Measurements from ENCODE around the gene PLPP4. TPM values are rescaled to one million over a fixed set of nuclear protein-coding genes. Genes with fewer than 3 reads are reported as not detected.
"Not testable (repeated sequence)": the region's sequence is repeated elsewhere in the genome, so short reads cannot be mapped to it uniquely, and the experiment has no call there.

Gene PLPP4
- total and polyA plus RNA-seq, 2 donors: 0.14 to 0.27 TPM

DNA sequence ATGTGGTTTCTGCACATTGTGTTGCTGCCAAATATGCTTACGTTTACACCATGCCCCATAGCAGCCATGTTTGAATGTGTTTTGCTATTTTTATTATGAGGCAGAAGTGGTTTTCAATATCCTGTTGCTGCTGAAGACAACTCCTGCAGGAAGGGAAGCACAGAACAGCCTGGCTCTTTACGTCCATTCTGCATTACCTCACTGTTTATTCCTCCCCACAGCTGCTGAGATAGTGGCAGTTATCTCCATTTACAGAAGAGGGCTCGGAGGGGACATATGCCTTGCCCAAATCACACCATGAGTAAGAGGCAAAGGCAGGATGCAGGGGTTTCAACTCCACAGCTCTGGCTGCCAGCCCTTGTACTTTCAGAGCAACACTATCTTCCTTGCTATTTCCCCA, 35.3 kb downstream of the PLPP4 start:
- Histone ChIP-seq H3K4me1 (ENCODE audit: control insufficient read depth in 2 of 2, insufficient read depth in 2 of 2, low read length in 2 of 2) (no peaks in the 10 kb centered on the region), H3K9me3 (ENCODE audit: control insufficient read depth in 2 of 2, insufficient read depth in 1 of 2, low read length in 1 of 2) (no peaks in the 10 kb centered on the region), H3K36me3 (ENCODE audit: control insufficient read depth in 2 of 2, insufficient read depth in 2 of 2, low read length in 1 of 2) (no peaks in the 10 kb centered on the region), H3K4me3 (ENCODE audit: low read length in 2 of 2) (no peak overlapping the region), H3K27ac (ENCODE audit: low read depth in 1 of 2, low read length in 1 of 2) (no peak overlapping the region), H3K27me3 (ENCODE audit: control insufficient read depth in 2 of 2, insufficient read depth in 1 of 2, low read length in 1 of 2) (no peaks in the 10 kb centered on the region)
- WGBS: 9% methylated on average over 3 of the region's 3 CpGs
- no peak for DNase-seq (ENCODE audit: low read depth in 6 of 9, low spot score in 9 of 9)

- 95% methylated on average over 11 of the region's 11 CpGs for WGBS
- H3K27ac ChIP-seq (ENCODE audit: low read depth in 1 of 2, low read length in 1 of 2): no peak overlapping the region
- H3K4me1 ChIP-seq (ENCODE audit: control insufficient read depth in 2 of 2, insufficient read depth in 2 of 2, low read length in 2 of 2): no peaks in the 10 kb centered on the region
- no peak overlapping the region for H3K4me3 ChIP-seq (ENCODE audit: low read length in 2 of 2)
- H3K36me3 ChIP-seq (ENCODE audit: control insufficient read depth in 2 of 2, insufficient read depth in 2 of 2, low read length in 1 of 2): no peaks in the 10 kb centered on the region
- H3K27me3 ChIP-seq (ENCODE audit: control insufficient read depth in 2 of 2, insufficient read depth in 1 of 2, low read length in 1 of 2): no peaks in the 10 kb centered on the region
- no peaks in the 10 kb centered on the region for H3K9me3 ChIP-seq (ENCODE audit: control insufficient read depth in 2 of 2, insufficient read depth in 1 of 2, low read length in 1 of 2)
- no peak for DNase-seq (ENCODE audit: low read depth in 6 of 9, low spot score in 9 of 9)
Measured at GRCh38 chr10:120493411-120494312, 36.6 kb downstream of the PLPP4 start.

DNA sequence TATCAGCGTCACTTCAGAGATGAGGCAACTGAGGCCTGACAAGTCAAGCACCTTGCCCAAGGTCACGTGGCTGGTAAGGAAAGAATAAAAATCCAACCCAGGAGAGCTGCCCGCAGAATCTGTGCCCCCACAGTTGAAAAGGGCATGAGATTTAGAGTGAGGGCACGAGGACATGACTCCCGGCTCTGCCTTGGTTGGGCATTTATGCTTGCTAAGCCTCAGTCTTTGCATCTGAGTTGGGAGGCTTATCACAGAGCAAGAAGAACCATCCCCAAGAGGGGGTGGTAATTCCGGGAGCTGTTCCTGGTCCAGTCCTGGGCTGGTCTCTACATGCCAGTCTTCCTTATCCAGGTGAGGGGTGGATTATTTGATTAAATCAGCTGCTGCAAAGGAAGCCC, 37.3 kb downstream of the PLPP4 start:
- no peak overlapping the region for H3K27ac ChIP-seq (ENCODE audit: low read depth in 1 of 2, low read length in 1 of 2)
- no peak for DNase-seq (ENCODE audit: low read depth in 6 of 9, low spot score in 9 of 9)
- no peaks in the 10 kb centered on the region for H3K27me3 ChIP-seq (ENCODE audit: control insufficient read depth in 2 of 2, insufficient read depth in 1 of 2, low read length in 1 of 2)
- H3K4me1 ChIP-seq (ENCODE audit: control insufficient read depth in 2 of 2, insufficient read depth in 2 of 2, low read length in 2 of 2): no peaks in the 10 kb centered on the region
- H3K4me3 ChIP-seq (ENCODE audit: low read length in 2 of 2): no peak overlapping the region
- H3K36me3 ChIP-seq (ENCODE audit: control insufficient read depth in 2 of 2, insufficient read depth in 2 of 2, low read length in 1 of 2): no peaks in the 10 kb centered on the region
- WGBS: 95% methylated on average over 6 of the region's 6 CpGs
- H3K9me3 ChIP-seq (ENCODE audit: control insufficient read depth in 2 of 2, insufficient read depth in 1 of 2, low read length in 1 of 2): no peaks in the 10 kb centered on the region

GRCh38 chr10:120495226-120496009, 38.4 kb downstream of the PLPP4 start:
- 91% methylated on average over 5 of the region's 5 CpGs for WGBS

DNA sequence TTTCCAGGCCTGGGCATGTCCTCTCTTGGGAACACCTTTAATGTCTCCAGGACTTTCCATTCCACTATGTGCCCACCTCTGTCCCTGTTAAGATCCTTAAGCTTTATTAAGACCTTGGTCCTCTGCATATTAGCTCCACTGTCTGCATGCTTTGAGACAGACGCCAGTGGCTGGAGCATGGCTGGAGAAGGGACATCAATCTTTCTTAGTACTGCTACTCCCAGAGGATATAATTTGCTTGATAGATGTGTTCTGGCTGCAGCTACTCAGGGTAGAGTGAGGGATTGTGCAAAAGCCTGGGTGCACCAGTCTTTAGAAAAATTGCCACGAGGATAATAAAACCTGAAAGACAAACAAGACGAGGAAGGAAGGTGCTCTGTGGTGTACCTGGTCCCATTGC, 42.9 kb downstream of the PLPP4 start:
- Histone ChIP-seq H3K4me1 (ENCODE audit: control insufficient read depth in 2 of 2, insufficient read depth in 2 of 2, low read length in 2 of 2) (no peaks in the 10 kb centered on the region), H3K4me3 (ENCODE audit: low read length in 2 of 2) (no peak overlapping the region), H3K27ac (ENCODE audit: low read depth in 1 of 2, low read length in 1 of 2) (no peak overlapping the region), H3K36me3 (ENCODE audit: control insufficient read depth in 2 of 2, insufficient read depth in 2 of 2, low read length in 1 of 2) (no peaks in the 10 kb centered on the region), H3K9me3 (ENCODE audit: control insufficient read depth in 2 of 2, insufficient read depth in 1 of 2, low read length in 1 of 2) (no peaks in the 10 kb centered on the region), H3K27me3 (ENCODE audit: control insufficient read depth in 2 of 2, insufficient read depth in 1 of 2, low read length in 1 of 2) (no peaks in the 10 kb centered on the region)
- DNase-seq (ENCODE audit: low read depth in 6 of 9, low spot score in 9 of 9): no peak
- WGBS: 83% methylated on average over 3 of the region's 3 CpGs

More at GRCh38 chr10:120495226-120496009, 38.4 kb downstream of the PLPP4 start:
- no peaks in the 10 kb centered on the region for H3K27me3 ChIP-seq (ENCODE audit: control insufficient read depth in 2 of 2, insufficient read depth in 1 of 2, low read length in 1 of 2)
- no peaks in the 10 kb centered on the region for H3K9me3 ChIP-seq (ENCODE audit: control insufficient read depth in 2 of 2, insufficient read depth in 1 of 2, low read length in 1 of 2)
- H3K4me3 ChIP-seq (ENCODE audit: low read length in 2 of 2): no peak overlapping the region
- H3K4me1 ChIP-seq (ENCODE audit: control insufficient read depth in 2 of 2, insufficient read depth in 2 of 2, low read length in 2 of 2): no peaks in the 10 kb centered on the region
- no peak overlapping the region for H3K27ac ChIP-seq (ENCODE audit: low read depth in 1 of 2, low read length in 1 of 2)
- H3K36me3 ChIP-seq (ENCODE audit: control insufficient read depth in 2 of 2, insufficient read depth in 2 of 2, low read length in 1 of 2): no peaks in the 10 kb centered on the region
- DNase-seq (ENCODE audit: low read depth in 6 of 9, low spot score in 9 of 9): no peak

GRCh38 chr10:120503689-120504088, 46.7 kb downstream of the PLPP4 start:
- H3K27me3 ChIP-seq (ENCODE audit: control insufficient read depth in 2 of 2, insufficient read depth in 1 of 2, low read length in 1 of 2): no peaks in the 10 kb centered on the region
- DNase-seq (ENCODE audit: low read depth in 6 of 9, low spot score in 9 of 9): no peak
- 53% methylated on average over 3 of the region's 3 CpGs for WGBS

DNA sequence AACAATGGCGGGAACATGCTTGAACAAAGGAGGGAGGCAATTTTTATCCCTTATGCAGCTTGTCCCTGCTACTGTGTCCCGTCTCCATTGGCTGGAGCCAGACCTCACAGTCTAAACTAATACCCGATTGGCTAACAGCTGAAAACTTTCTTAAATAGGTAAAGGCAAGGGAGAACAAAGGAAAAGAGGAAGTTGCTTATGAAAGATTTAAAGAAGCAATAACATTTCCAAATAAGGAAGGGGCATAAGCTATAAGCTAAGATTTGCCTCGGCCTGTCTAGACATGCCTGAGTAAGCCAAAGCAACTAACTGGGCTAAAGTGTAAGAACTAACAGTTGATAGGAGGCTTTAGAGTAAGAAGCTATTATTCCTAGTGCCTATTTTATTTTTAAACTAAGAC, 47.2 kb downstream of the PLPP4 start:
- not testable (repeated sequence) for DNase-seq (ENCODE audit: low read depth in 6 of 9, low spot score in 9 of 9); H3K9me3 ChIP-seq (ENCODE audit: control insufficient read depth in 2 of 2, insufficient read depth in 1 of 2, low read length in 1 of 2); H3K36me3 ChIP-seq (ENCODE audit: control insufficient read depth in 2 of 2, insufficient read depth in 2 of 2, low read length in 1 of 2); H3K4me1 ChIP-seq (ENCODE audit: control insufficient read depth in 2 of 2, insufficient read depth in 2 of 2, low read length in 2 of 2); H3K4me3 ChIP-seq (ENCODE audit: low read length in 2 of 2); H3K27me3 ChIP-seq (ENCODE audit: control insufficient read depth in 2 of 2, insufficient read depth in 1 of 2, low read length in 1 of 2); H3K27ac ChIP-seq (ENCODE audit: low read depth in 1 of 2, low read length in 1 of 2)
- WGBS: 55% methylated on average over 4 of the region's 4 CpGs

More at GRCh38 chr10:120503689-120504088, 46.7 kb downstream of the PLPP4 start:
- Histone ChIP-seq H3K27ac (ENCODE audit: low read depth in 1 of 2, low read length in 1 of 2) (no peak overlapping the region), H3K36me3 (ENCODE audit: control insufficient read depth in 2 of 2, insufficient read depth in 2 of 2, low read length in 1 of 2) (no peaks in the 10 kb centered on the region), H3K4me3 (ENCODE audit: low read length in 2 of 2) (no peak overlapping the region), H3K4me1 (ENCODE audit: control insufficient read depth in 2 of 2, insufficient read depth in 2 of 2, low read length in 2 of 2) (no peaks in the 10 kb centered on the region), H3K9me3 (ENCODE audit: control insufficient read depth in 2 of 2, insufficient read depth in 1 of 2, low read length in 1 of 2) (no peaks in the 10 kb centered on the region)

DNA sequence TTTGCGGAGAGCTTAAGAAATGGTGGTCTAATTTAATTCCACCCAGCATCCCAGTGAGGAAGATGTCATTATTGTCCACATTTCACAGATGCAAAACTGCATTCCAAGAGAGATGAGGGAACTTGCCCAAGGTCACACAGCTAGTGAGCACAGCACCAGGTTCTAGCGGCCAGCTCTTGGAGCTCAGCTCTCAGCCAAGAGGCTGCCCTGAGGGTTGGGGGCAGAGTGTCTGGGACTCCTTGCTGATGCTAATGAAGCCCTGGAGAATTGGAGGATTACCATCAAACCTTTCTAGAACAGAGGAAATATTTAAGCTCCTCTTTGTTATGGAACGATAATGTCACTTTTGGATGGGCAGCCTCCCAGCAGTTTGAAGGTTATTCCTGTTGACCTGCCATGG, 48.0 kb downstream of the PLPP4 start:
- no peaks in the 10 kb centered on the region for H3K36me3 ChIP-seq (ENCODE audit: control insufficient read depth in 2 of 2, insufficient read depth in 2 of 2, low read length in 1 of 2)
- no peak overlapping the region for H3K27ac ChIP-seq (ENCODE audit: low read depth in 1 of 2, low read length in 1 of 2)
- no peaks in the 10 kb centered on the region for H3K4me1 ChIP-seq (ENCODE audit: control insufficient read depth in 2 of 2, insufficient read depth in 2 of 2, low read length in 2 of 2)
- 97% methylated on average over 3 of the region's 3 CpGs for whole genome bisulfite sequencing
- no peaks in the 10 kb centered on the region for H3K27me3 ChIP-seq (ENCODE audit: control insufficient read depth in 2 of 2, insufficient read depth in 1 of 2, low read length in 1 of 2)
- H3K9me3 ChIP-seq (ENCODE audit: control insufficient read depth in 2 of 2, insufficient read depth in 1 of 2, low read length in 1 of 2): no peaks in the 10 kb centered on the region
- no peak for DNase-seq (ENCODE audit: low read depth in 6 of 9, low spot score in 9 of 9)
- no peak overlapping the region for H3K4me3 ChIP-seq (ENCODE audit: low read length in 2 of 2)

DNA sequence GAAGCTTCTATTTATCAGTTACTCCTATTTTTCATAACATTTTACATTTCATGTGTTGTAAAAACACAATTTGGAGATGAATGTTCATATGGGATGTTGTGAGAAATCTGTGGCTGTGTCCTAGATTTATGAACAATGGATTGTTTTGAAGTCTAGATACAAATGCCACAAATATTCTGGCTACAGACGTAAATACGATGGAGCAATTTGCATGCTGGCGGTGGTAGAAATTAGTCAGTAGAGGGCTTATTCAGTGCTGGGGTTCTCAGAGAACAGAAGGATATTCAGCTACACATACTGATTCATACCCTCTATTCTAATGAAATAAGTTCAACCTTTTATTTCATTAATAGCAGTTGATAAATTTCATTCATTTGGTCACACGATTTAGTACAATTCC, 48.8 kb downstream of the PLPP4 start:
- WGBS: over 99% methylated on average over 4 of the region's 4 CpGs
- no peak overlapping the region for H3K27ac ChIP-seq (ENCODE audit: low read depth in 1 of 2, low read length in 1 of 2)

More for the DNA sequence above, 48.8 kb downstream of the PLPP4 start:
- Histone ChIP-seq H3K4me3 (ENCODE audit: low read length in 2 of 2) (no peak overlapping the region), H3K27me3 (ENCODE audit: control insufficient read depth in 2 of 2, insufficient read depth in 1 of 2, low read length in 1 of 2) (no peaks in the 10 kb centered on the region), H3K9me3 (ENCODE audit: control insufficient read depth in 2 of 2, insufficient read depth in 1 of 2, low read length in 1 of 2) (no peaks in the 10 kb centered on the region), H3K36me3 (ENCODE audit: control insufficient read depth in 2 of 2, insufficient read depth in 2 of 2, low read length in 1 of 2) (no peaks in the 10 kb centered on the region), H3K4me1 (ENCODE audit: control insufficient read depth in 2 of 2, insufficient read depth in 2 of 2, low read length in 2 of 2) (no peaks in the 10 kb centered on the region)
- no peak for DNase-seq (ENCODE audit: low read depth in 6 of 9, low spot score in 9 of 9)
